RWPE2 (cell line): Measurements from ENCODE around the gene NUP62.

ENCODE experiments used
- ATAC-seq: fragments of 200-7000 bp; cut with Tn5 transposase; 3 replicates; pipeline ENCODE4 v1.9.1; 2021; ENCODE audit warnings: low read depth
- DNase-seq: peaks from one replicate; pipeline ENCODE4 v3.0.0-alpha.2; 2020; ENCODE audit warnings: low spot score
- H3K27ac ChIP-seq: fragments of 450-650 bp; 2 replicates; pipeline ENCODE4 v1.5.1; 2017; ENCODE audit warnings: mild to moderate bottlenecking; ENCODE audit not compliant: poor library complexity, severe bottlenecking
- H3K27me3 ChIP-seq: fragments of 250-450 bp; sonication (Bioruptor Pico); 2 replicates; pipeline ENCODE4 v1.5.1; 2021; ENCODE audit warnings: mild to moderate bottlenecking, moderate library complexity; ENCODE audit not compliant: insufficient read depth, poor library complexity, severe bottlenecking
- H3K36me3 ChIP-seq: fragments of 250-450 bp; sonication (Bioruptor Pico); 2 replicates; pipeline ENCODE4 v1.5.1; 2020; ENCODE audit warnings: low read depth, mild to moderate bottlenecking, moderate library complexity
- H3K4me1 ChIP-seq: fragments of 250-450 bp; sonication (Bioruptor Pico); 2 replicates; pipeline ENCODE4 v1.5.1; 2021; ENCODE audit warnings: mild to moderate bottlenecking, moderate library complexity; ENCODE audit not compliant: insufficient read depth, poor library complexity, severe bottlenecking
- H3K4me3 ChIP-seq: fragments of 250-450 bp; sonication (Bioruptor Pico); 2 replicates; pipeline ENCODE4 v1.5.1; 2021; ENCODE audit warnings: mild to moderate bottlenecking, moderate library complexity; ENCODE audit not compliant: severe bottlenecking
- H3K9me3 ChIP-seq: fragments of 250-450 bp; sonication (Bioruptor Pico); 2 replicates; pipeline ENCODE4 v1.5.1; 2021; ENCODE audit warnings: mild to moderate bottlenecking, moderate library complexity; ENCODE audit not compliant: severe bottlenecking
- TF ChIP-seq, protein P1 (sequence below): fragments of 450-650 bp; IDR thresholded peaks from one replicate; pipeline ENCODE4 v1.5.1; 2017; ENCODE audit warnings: mild to moderate bottlenecking, moderate library complexity; ENCODE audit not compliant: poor library complexity, severe bottlenecking

NUP62 gene

DNA sequence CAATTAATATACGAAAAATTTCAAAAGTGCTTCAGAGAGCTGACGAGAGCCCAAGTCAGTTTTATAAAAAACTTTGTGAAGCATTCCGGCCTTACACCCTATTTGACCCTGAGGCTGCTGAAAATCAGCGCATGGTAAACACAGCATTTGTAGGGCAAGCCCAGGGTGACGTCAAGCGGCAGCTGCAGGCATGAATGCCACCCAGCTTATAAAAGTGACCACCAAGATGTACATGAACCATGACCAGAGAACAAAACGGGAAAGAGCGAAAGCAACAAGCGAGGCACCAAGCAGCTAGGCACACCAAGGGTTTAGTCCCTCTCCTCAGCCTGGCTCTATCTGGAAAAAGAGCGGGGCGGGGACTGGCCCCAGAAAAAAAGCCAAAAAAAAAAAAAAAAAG is 25.6 kb upstream of the NUP62 start:
- Histone ChIP-seq H3K36me3 (no peaks in the 10 kb centered on the region), H3K4me3 (no peak overlapping the region), H3K9me3 (peaks cover 3% of the 10 kb centered on the region), H3K27me3 (peaks cover 3% of the 10 kb centered on the region), H3K27ac (no peak overlapping the region), H3K4me1 (no peaks in the 10 kb centered on the region)
- TF ChIP-seq, protein P1, sequence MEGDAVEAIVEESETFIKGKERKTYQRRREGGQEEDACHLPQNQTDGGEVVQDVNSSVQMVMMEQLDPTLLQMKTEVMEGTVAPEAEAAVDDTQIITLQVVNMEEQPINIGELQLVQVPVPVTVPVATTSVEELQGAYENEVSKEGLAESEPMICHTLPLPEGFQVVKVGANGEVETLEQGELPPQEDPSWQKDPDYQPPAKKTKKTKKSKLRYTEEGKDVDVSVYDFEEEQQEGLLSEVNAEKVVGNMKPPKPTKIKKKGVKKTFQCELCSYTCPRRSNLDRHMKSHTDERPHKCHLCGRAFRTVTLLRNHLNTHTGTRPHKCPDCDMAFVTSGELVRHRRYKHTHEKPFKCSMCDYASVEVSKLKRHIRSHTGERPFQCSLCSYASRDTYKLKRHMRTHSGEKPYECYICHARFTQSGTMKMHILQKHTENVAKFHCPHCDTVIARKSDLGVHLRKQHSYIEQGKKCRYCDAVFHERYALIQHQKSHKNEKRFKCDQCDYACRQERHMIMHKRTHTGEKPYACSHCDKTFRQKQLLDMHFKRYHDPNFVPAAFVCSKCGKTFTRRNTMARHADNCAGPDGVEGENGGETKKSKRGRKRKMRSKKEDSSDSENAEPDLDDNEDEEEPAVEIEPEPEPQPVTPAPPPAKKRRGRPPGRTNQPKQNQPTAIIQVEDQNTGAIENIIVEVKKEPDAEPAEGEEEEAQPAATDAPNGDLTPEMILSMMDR = no peak
- no peak for ATAC-seq
- no peak for DNase-seq

DNA sequence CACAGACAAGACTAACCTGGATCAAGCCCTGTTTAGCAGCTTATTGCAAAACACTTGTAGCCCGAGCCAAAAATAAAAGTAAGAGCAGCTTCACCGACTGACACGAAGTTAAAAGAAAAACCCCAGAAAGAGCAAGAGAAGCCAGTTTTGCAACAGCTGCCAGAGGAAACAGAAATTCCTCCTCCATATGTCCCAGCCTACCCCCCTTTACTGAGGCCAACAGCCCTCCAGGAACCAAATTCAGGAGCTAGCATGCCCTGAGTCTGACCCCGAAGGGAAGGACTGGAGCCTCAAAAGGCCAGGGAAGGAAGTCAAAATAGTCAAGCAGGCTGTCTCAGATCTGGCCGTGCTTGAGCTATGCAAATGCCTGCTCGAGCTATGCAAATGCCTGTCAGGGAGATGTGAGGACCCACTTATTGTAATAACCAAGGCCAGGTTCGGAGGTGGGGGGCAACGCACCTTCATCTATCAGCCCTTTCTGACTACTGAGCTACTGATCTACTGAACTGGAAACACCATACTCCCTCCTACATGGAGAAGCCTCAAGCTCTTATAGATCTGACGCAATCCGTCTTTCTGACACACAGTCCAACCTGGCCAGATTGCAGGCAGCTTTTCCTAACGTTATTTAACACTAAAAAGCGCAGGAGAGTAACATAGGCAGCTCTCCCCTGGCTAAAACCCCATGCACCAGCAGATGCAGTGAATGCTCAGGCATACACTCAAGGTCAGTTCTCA is 25.0 kb upstream of the NUP62 start:
- H3K27ac ChIP-seq = no peak overlapping the region
- ATAC-seq = no peak
- TF ChIP-seq, protein P1 = no peak
- H3K27me3 ChIP-seq = peaks cover 3% of the 10 kb centered on the region
- H3K4me1 ChIP-seq = no peaks in the 10 kb centered on the region
- no peak for DNase-seq
- peaks cover 3% of the 10 kb centered on the region for H3K9me3 ChIP-seq
- no peak overlapping the region for H3K4me3 ChIP-seq
- no peaks in the 10 kb centered on the region for H3K36me3 ChIP-seq

DNA sequence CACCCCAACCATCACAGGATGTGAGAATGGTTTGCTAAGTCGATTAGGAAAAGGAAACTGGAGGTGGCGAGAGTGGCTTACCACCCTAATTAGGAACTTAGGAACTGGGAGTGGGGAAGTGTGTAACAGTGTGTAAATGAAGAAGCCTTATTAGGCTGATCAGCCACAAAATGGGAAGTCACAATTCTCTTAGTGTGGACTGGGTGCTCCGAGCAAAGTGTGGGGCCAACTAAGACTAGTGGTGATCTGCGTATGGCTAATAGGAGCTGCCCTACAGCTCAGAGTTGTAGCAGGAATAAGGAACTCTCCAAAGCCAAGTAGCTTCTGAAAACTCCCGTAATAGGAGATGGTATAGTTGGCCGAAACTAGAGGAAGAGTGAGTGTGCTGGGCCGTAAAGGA is 24.1 kb upstream of the NUP62 start:
- Histone ChIP-seq H3K27me3 (peaks cover 3% of the 10 kb centered on the region), H3K9me3 (peaks cover 3% of the 10 kb centered on the region), H3K4me3 (no peak overlapping the region), H3K4me1 (no peaks in the 10 kb centered on the region), H3K27ac (no peak overlapping the region), H3K36me3 (no peaks in the 10 kb centered on the region)
- ATAC-seq (no peak), DNase-seq (no peak)
- TF ChIP-seq, protein P1 = no peak

DNA sequence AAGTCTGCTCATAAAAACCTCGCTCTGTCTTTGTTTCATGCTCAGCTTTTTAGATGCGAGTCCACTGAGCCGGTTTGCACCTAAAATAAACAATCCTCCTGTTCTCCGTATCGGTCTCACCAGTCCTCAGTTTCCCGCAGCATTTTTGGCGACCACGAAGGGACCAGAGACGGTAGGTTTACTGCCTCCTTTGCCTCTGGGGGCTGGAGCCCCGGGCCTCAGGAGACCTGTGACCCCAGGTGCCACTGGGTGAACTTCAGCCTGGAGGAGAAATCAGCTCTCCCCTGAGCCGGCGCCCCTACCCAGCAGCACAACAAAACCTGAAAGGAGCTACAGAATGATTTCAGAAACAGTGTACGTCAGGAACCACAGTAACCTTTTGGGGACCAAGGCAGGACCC is 23.6 kb upstream of the NUP62 start:
- H3K4me1 ChIP-seq = no peaks in the 10 kb centered on the region

DNA sequence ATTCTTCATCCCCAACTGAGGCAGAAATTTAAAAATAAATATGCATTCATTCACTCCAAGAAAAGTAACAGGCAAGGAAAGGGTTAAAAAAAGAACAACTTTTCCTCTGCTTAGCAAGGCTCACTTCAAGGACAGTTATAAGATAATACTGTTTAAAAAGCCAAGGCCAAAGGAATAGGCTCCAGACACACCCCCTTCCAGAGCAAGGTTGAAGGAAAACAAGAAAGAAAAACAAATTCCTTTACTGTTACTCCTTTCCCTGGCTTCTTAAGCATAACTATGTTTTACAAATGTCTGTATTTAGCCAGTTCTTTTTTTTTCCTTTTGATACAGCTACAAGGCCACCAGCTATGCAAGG is 23.2 kb upstream of the NUP62 start:
- ATAC-seq = no peak
- TF ChIP-seq, protein P1 = no peak
- Histone ChIP-seq H3K4me1 (no peaks in the 10 kb centered on the region), H3K36me3 (no peaks in the 10 kb centered on the region), H3K27ac (no peak overlapping the region), H3K9me3 (peaks cover 3% of the 10 kb centered on the region), H3K4me3 (no peak overlapping the region), H3K27me3 (peaks cover 3% of the 10 kb centered on the region)
- no peak for DNase-seq

More for the DNA sequence above, 23.6 kb upstream of the NUP62 start:
- H3K27ac ChIP-seq = no peak overlapping the region
- no peak overlapping the region for H3K4me3 ChIP-seq
- no peak for ATAC-seq
- H3K9me3 ChIP-seq = peaks cover 3% of the 10 kb centered on the region
- H3K27me3 ChIP-seq = peaks cover 3% of the 10 kb centered on the region
- no peak for DNase-seq
- no peaks in the 10 kb centered on the region for H3K36me3 ChIP-seq
- TF ChIP-seq, protein P1 = no peak
